ENCODE results near the gene NTN5.

- TF ChIP-seq EZH2phosphoT487 (IDR thresholded peaks at IDR 0.05; ENCODE audit: low read depth, severe bottlenecking, unreplicated experiment) (no peak), EZH2 (IDR thresholded peaks at IDR 0.05; ENCODE audit: borderline replicate concordance) (no peak), CTCF (IDR thresholded peaks at IDR 0.05; ENCODE audit: poor library complexity) (no peak)
Measured at GRCh38 chr19:48672994-48673393, at the start of gene NTN5.
